ENCODE measurements around the gene ACTR3.

Gene ACTR3

DNA sequence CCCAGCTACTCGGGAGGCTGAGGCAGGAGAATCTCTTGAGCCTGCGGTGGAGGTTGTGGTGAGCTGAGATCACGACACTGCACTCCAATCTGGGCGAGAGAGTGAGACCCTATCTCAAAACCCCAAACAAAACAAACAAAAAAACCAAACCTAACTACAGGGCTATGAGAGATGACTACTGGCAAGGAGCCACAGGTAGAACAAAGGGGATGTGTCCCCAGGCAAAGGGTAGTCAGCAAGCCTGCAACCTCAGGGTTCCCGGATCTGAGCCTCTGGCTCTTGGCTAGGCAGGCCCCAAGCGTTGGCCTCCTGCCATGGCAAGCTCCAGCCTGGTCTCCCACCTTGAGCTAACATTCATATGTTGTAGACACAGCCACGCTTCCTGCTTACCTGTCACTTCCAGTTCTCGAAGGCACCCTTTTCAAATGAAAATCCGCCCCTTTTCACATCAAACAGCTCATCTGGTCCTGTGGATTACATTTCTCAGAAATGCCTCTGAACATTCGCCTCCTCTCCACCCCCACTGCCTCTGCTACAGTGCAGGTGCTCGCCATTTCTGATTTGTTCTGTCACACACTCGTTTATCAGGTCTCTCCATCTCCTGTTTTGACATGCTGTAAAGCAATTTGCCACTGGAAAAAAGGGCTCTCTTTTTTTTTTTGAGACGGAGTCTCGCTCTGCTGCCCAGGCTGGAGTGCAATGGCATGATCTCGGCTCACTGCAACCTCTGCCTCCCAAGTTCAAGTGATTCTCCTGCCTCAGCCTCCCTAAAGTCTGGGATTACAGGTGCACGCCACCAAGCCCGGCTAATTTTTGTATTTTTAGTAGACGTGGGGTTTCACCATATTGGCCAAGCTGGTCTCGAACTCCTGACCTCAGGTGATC is 13.1 kb upstream of the ACTR3 start:
- DNase-seq = no peak

DNA sequence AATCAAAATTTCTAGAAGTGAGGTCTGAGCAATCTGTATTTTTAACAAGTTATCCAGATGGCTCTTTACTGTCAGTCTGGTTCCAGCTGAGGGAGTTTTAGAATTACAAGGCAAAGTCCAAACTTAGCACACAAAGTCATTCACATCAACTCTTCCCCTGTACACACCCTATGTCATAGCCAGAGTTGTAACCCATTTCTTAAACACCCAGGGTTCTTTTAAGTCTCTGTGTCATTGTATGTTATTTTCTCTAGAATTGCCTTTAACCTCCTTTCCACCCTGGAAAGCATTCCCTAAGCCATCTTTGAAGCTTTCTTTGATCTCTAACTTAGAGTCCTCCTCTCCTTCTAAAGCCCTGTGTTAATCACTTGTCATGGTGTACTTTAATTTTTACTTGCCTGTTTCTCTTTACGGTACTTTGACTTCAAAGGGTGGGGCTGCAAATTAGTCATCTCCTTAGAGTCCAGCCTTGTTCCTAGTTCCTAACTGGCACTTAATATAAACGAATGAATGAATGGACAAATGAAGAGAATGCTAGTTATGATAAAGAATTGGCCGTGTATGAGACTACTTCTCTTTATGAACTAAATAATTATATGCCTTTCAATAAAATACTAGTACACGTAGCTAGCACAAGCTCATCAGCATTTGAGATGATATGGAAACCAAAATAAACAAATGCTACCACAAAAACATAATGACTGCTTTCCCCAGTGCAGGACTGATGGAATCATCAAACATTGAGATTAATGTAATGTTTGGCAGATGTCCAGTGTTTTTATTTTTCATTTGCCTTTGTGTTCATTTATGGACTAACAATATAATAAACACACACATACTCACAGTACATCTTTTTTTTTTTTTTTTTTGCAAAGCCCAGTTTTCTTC is 11.9 kb upstream of the ACTR3 start:
- no peak for DNase-seq

- DNase-seq = no peak
Observed at GRCh38 chr2:113878743-113879142, 11.1 kb upstream of the ACTR3 start.

DNA sequence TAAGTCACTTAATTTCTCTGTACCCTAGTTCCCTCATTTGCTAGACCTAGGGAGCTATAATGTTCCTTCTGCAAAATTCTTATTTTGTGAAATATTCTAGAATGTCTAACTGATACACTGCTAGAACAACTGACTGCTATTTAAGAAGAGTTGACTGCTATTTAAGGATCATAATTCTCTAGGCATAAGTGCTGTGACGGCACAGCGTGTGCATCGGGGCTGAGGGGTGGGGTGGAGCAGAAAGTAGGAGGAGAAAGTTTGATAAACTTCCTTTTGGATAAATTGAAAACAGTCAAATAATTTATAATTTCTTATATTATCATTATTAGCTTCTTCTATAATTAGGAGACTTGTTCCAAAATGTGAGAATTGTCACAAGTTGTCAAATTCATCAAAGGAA is 10.4 kb upstream of the ACTR3 start:
- DNase-seq = no peak

DNA sequence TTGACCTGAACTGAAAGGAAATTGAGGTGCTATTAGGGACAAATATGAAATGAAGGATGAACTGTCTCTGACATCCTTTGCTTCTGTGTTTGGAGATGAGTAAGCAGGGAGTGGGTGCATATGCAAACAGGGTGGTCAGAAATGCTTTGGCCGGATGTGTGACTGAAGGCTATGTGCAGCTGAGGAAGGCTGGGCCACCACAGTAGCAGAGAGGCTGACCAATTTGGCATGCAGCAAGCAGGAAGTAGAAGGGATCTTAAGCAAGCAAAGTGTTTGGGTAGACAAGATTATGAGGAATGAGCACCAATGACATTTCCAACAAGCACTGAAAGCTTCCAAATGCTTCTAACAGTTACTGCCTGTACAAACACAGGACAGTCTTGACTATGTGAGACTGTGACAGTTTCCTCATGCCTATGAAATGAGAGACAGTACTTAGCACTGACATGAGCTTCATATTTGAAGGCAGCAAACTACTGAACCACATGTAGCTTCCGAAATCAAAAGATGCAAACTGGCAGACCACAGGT is 3.3 kb upstream of the ACTR3 start:
- DNase-seq = no peak

DNA sequence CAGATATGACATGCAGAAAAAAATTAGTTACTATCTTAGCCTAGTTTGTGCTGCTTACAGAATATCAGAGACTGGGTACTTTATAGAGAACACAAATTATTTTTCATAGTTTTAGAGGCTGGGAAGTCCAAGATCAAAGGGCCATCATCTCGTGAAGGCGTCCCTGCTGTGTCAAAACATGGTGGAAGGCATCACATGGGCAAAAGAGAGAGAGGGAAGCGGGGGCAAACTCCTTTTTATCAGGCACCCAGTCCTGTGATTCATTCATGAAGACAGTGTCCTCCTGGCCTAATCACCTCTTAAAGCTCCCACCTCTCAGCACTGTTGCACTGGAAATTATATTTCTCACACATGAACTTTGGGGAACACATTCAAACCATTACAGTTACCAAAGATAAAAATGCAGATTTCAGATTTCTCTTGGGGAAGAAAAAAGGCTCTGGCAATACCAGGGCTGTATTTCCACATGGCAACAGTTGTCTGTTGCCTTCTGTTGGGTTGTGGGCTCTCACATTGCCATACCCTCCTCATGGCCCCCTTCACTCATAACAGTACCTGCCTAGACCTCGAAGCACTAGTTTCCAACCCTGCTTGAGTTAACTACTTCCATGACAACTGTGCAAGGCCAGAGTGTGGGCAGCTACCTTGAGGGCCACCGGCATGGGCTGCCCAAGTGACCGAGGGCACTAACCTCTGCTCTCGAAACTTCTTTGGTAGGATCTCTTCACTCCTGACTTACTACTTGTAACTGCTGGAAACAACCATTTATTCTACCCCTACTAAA is 2.7 kb upstream of the ACTR3 start:
- no peak for DNase-seq

DNA sequence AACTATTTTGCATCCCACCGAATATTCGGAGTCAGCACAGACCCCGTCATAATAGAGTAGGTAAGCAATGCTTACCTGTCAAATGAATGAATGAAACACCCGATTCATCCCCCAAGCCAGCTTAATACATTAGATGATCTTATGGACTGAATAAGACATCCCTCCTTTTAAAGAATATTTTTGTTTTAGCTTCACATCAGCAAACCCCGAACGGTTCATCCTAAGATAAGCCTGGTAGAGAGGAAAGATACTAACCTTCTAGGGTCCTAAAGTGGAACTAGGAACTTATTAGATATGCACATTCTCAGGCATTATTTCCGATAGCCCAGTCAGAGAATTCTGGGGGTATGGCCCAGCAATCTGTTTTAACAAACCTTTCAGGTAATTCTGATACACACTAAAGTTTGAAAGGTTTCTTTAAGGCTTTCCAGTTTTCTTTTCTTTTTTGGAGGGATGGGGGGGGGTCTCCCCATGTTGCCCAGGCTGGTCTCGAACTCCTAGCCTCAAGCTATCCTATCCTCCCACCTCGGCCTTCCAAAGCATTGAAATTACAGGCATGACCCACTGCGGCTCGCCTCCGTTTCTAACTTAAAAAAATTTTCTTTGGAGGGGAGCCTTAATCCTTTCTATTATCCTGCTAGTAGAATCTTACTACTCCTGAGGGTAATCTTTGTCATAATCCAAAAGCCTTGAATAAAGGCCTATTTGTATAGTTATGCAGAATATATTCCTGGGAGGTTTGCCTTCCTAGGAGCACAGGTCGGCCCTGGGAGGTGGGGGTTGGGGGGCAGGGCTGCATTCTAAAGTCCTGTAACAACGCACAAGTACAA is 1.0 kb upstream of the ACTR3 start:
- no peak for DNase-seq

DNA sequence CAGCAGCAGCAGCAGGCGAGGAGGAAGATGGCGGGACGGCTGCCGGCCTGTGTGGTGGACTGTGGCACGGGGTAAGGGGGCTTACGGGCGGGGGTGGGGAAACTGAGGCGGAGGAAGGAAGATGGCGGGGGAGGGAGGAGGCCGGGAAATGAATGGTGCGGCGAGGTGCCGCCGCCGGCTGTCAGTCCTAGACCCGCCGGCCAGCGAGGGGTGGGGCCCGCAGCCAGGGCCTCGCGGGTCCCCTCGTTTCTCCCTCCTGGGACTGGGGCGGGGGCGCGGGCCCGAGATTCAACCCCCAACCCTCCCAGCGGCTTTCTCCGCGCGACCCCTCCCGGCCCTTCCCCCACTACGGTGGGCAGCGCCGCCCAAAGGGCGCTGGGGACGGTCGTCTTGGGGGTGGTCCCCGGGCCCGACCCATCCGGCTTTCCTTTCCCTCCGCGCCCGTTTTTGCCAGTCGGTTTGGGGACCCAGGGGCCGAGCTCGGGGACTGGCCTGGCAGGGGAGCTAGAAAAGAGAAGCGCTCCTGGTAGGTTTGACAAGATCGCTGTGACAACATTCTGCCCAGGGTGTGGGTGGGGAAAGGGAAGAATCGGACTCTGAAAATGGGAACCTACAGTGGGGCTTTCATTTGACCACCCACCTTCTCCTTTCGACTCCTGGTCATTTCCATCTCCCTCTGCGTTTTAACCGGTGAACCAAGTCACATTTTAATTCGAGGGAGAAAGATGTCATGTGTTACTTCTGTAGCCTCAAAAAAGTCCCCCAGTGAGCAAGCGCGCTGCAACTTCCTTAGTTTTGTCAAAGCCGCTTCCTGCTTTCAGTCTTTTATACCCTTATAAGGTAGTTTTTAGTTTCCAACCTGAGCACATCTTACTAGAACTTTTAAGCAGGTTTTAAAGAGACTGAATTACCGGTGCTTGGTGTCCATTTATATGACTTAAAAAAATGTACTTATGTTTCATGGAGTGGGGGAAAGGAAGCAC is 655 bp downstream of the ACTR3 start:
- DNase-seq = no peak

GRCh38 chr2:113891265-113891959 is 1.5 kb downstream of the ACTR3 start:
- no peak for DNase-seq

GRCh38 chr2:113892004-113892710 is 2.3 kb downstream of the ACTR3 start:
- DNase-seq = no peak

GRCh38 chr2:113894156-113894743 is 4.4 kb downstream of the ACTR3 start:
- no peak for DNase-seq

DNA sequence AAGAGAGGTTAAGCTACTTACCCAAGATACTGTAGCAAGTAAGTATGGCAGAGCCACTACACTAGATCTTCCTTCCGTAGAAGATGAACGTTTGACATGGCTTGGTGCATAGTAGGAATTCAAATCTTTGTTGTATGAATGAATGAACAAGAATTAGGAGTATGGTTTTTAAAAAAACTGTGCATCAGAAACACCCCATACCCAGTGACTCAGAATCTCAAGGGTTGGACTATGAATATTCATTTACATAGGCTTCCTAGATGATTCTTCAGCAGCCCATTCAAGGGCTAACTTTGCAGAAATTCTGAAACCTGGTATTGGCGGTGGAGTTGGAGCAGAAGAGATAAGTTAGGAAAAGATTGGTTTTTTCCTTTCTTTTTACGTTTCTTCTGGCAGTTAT is 5.4 kb downstream of the ACTR3 start:
- no peak for DNase-seq

DNA sequence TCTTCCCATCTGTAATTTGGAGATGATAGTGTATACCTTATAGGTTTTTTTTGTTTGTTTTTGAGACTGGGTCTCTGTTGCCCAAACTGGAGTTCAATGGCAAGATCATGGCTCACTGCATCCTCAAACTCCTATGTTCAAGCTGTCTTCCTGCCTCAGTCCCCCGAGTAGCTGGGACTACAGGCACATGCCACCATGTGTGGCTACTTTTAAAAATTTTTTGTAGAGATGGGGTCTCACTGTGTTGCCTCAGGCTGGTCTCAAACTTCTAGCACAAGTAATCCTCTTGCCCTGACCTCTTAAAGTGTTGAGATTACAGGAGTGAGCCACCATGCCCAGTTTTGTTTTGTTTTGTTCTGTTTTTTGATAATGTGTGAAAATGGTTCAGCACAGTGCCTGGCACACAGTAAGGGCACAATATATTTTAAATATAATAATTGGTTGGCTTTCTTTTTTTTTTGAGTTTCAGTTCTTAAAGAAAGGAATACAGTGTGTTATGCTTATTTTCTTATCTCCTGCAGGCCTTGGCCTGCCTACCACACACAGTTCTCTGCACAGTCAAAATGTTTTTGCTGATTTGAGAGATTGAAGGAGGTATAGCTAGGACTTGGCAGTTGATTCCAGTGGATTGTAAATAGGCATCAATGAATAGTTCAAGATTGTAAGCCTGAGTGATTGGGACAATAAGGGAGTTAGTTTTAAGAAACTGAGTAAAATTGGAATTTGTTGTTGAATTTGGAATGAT is 6.1 kb downstream of the ACTR3 start:
- DNase-seq = no peak

GRCh38 chr2:113896791-113897190 is 6.9 kb downstream of the ACTR3 start:
- DNase-seq = no peak

GRCh38 chr2:113898081-113898480 is 8.2 kb downstream of the ACTR3 start:
- DNase-seq = no peak

DNA sequence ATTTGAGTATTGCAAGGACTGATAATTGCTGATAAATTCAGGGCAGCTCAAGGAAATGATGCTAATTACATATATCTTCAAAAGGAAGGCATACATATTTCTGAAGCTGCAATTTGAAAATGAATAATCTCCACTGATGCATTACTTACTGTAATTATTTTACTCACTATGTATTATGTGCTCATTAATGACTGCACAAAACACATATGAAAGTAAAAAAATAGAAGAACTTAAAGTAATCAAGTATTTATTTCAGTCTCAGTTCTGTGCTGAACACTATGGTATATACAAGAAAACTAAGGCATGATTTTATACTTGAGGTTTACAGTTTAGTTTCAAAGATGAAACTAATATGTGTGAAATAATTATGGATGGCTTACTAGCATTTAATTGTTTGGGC is 9.3 kb downstream of the ACTR3 start:
- no peak for DNase-seq

DNA sequence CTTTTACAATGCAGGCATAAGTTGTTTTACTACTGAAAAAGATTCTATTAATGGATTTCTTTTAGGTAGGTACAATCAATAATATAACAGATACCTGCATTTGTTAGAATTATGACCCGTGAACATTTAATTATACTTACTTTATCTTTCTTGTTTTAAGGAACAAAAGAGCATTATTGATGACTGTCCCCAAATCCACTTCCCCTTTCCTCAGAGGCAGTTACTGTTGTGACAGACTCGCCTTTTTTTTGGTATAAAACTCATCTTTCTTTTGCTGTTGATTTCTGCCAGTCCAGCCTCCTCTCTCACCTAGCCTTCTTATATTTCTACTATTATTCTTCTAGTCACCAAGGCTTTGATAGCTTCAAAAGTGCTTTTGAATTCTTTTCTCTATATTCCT is 12.1 kb downstream of the ACTR3 start:
- DNase-seq = no peak

DNA sequence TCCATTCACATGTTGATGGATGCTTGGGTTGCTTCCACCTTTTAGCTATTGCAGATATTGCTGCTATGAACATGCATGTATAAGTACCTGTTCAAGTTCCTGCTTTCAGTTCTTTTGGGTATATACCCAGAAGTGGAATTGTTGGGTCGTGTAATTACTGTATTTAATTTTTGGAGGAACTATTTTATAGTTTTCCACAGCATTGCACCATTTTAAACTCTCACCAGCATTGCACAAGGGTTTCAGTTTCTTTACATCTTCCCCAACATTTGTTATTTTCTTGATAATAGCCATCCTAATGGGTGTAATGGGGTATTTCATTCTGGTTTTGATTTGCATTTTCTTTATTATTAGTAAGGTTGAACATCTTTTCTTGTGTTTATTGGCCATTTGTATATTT is 16.0 kb downstream of the ACTR3 start:
- no peak for DNase-seq
